ENCODE results near the gene PALM2AKAP2.
A peak's percentile ranks its signal among the peaks of the same experiment; 100 is the strongest.

PALM2AKAP2 gene

DNA sequence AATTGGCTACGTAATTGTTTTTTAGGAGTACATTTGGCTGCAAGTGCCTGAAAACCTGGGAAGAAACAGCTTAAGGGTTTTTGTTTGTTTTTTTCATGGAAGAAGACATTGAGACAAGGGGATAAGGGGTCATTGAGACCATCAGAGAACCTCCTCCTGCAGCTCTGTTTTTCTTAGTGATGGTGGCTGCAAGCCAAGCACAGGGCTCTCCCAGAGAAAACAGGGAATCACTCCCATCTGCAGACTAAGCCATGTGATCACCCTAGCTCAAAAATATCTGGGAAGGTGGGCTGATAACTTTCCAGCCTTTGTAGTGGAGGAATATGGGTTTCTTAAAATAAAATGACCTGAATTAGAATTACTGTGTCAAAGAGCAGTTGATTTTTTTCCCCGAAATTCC lies 25.1 kb downstream of the PALM2AKAP2 start:
- no peaks in the 10 kb centered on the region for H3K4me1 ChIP-seq (ENCODE audit: control insufficient read depth, insufficient read depth, low read depth, low read length)
- H3K27me3 ChIP-seq (ENCODE audit: control insufficient read depth in 1 of 2, insufficient read depth in 1 of 2, low read length in 2 of 2): no peaks in the 10 kb centered on the region
- WGBS: 90% methylated on average over 1 of the region's 2 CpGs
- H3K9ac ChIP-seq (ENCODE audit: low read length): no peak overlapping the region
- no peak overlapping the region for H3K18ac ChIP-seq (ENCODE audit: low read depth in 1 of 2, low read length in 2 of 2)
- H3K4me3 ChIP-seq (ENCODE audit: insufficient read depth in 1 of 2, low read depth in 1 of 2, low read length in 2 of 2): no peak overlapping the region
- no peak overlapping the region for H2BK120ac ChIP-seq (ENCODE audit: low read depth, low read length)
- DNase-seq: no peak
- no peaks in the 10 kb centered on the region for H3K36me3 ChIP-seq (ENCODE audit: control insufficient read depth in 1 of 2, insufficient read depth in 2 of 2, low read depth in 1 of 2, low read length in 2 of 2)
- no peak overlapping the region for H2BK5ac ChIP-seq (ENCODE audit: low read depth, low read length, poor library complexity, severe bottlenecking)
- H3K14ac ChIP-seq (ENCODE audit: low read length in 2 of 2): no peak overlapping the region
- H2BK12ac ChIP-seq (ENCODE audit: low read length in 2 of 2): no peak overlapping the region
- no peak overlapping the region for H2BK15ac ChIP-seq (ENCODE audit: low read depth, poor library complexity, severe bottlenecking)
- no peak overlapping the region for H3K23ac ChIP-seq (ENCODE audit: low read length in 2 of 2)
- no peak overlapping the region for H3K4ac ChIP-seq (ENCODE audit: low read depth in 1 of 2, low read length in 2 of 2)
- no peak overlapping the region for H2AFZ ChIP-seq (ENCODE audit: low read depth, low read length)
- no peak overlapping the region for H3K4me2 ChIP-seq (ENCODE audit: low read length, poor library complexity, severe bottlenecking)
- H2AK5ac ChIP-seq (ENCODE audit: low read length, severe bottlenecking): no peak overlapping the region
- no peak overlapping the region for H3K27ac ChIP-seq (ENCODE audit: low read length, poor library complexity, severe bottlenecking)
- no peak overlapping the region for H4K91ac ChIP-seq (ENCODE audit: low read length)
- H4K8ac ChIP-seq (ENCODE audit: low read length): no peak overlapping the region
- no peaks in the 10 kb centered on the region for H3K9me3 ChIP-seq (ENCODE audit: control insufficient read depth, low read length)
- H3K79me1 ChIP-seq (replicated peaks; ENCODE audit: low read length, poor library complexity, severe bottlenecking): peaks cover 39% of the 10 kb centered on the region

DNA sequence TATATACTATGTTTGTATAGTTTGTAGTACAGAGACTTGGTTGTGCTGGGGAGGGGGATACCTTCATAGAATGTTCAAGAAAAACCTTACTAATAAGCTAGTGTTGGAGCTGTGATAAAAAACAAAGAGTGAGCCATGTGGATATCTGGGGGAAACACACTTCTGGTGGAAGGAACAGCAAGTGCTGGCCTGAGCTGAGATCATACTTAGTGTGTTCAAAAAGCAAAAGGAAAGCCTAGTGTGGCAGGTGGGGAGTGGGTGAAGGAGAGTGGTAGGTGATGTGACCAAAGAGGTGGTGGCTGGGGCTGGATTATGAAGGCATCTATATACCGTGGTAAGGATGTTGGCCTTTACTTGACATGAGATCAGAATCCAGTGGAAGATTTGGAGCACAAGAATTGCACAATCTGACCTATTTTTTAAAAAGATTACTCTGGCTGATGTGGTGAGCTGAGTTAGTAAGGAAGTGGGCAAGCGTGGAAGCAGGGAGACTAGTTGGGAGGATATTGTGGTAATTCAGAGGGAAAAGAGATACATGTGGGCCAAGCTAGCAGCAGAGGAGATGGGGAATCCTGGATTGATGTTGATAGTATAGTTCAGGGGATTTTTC lies 26.6 kb downstream of the PALM2AKAP2 start:
- H2BK120ac ChIP-seq (ENCODE audit: low read depth, low read length): no peak overlapping the region
- H3K14ac ChIP-seq (ENCODE audit: low read length in 2 of 2): no peak overlapping the region
- H3K79me1 ChIP-seq (replicated peaks; ENCODE audit: low read length, poor library complexity, severe bottlenecking): peaks cover 33% of the 10 kb centered on the region
- no peak overlapping the region for H4K8ac ChIP-seq (ENCODE audit: low read length)
- H3K27ac ChIP-seq (ENCODE audit: low read length, poor library complexity, severe bottlenecking): no peak overlapping the region
- no peak overlapping the region for H3K4me2 ChIP-seq (ENCODE audit: low read length, poor library complexity, severe bottlenecking)
- DNase-seq: peak; percentile 60
- no peak overlapping the region for H2AFZ ChIP-seq (ENCODE audit: low read depth, low read length)
- no peak overlapping the region for H2AK5ac ChIP-seq (ENCODE audit: low read length, severe bottlenecking)
- H3K4me3 ChIP-seq (ENCODE audit: insufficient read depth in 1 of 2, low read depth in 1 of 2, low read length in 2 of 2): no peak overlapping the region
- H3K36me3 ChIP-seq (ENCODE audit: control insufficient read depth in 1 of 2, insufficient read depth in 2 of 2, low read depth in 1 of 2, low read length in 2 of 2): no peaks in the 10 kb centered on the region
- H3K4ac ChIP-seq (ENCODE audit: low read depth in 1 of 2, low read length in 2 of 2): no peak overlapping the region
- H3K9ac ChIP-seq (ENCODE audit: low read length): no peak overlapping the region
- H2BK12ac ChIP-seq (ENCODE audit: low read length in 2 of 2): peak overlapping the region in 1 of 2 experiments; percentile 51
- no peaks in the 10 kb centered on the region for H3K27me3 ChIP-seq (ENCODE audit: control insufficient read depth in 1 of 2, insufficient read depth in 1 of 2, low read length in 2 of 2)
- no peak overlapping the region for H3K23ac ChIP-seq (ENCODE audit: low read length in 2 of 2)
- no peaks in the 10 kb centered on the region for H3K4me1 ChIP-seq (ENCODE audit: control insufficient read depth, insufficient read depth, low read depth, low read length)
- WGBS: 91% methylated on average over 2 of the region's 2 CpGs
- H3K18ac ChIP-seq (ENCODE audit: low read depth in 1 of 2, low read length in 2 of 2): no peak overlapping the region
- H2BK15ac ChIP-seq (ENCODE audit: low read depth, poor library complexity, severe bottlenecking): no peak overlapping the region
- no peak overlapping the region for H2BK5ac ChIP-seq (ENCODE audit: low read depth, low read length, poor library complexity, severe bottlenecking)
- H4K91ac ChIP-seq (ENCODE audit: low read length): no peak overlapping the region
- H3K9me3 ChIP-seq (ENCODE audit: control insufficient read depth, low read length): no peaks in the 10 kb centered on the region

DNA sequence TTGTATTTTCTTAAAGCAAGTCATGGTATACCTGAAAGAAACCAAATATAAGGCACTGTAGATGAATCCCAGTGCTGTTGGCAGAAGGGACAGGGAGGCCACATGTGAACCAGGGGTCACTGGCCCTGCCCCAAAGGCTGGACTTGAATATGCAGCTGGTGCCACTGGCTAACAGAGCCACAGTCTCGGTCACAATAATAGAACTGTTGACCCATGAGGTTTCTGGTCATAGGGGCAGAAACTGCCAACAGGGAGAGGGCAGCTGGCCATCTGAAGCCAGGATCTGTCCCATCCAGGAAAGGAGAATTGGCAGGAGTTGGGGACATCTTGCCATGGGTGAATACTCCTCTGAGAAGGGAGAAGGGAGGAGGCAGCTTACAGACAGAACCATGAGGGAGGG lies 31.9 kb downstream of the PALM2AKAP2 start:
- Histone ChIP-seq H3K36me3 (ENCODE audit: control insufficient read depth in 1 of 2, insufficient read depth in 2 of 2, low read depth in 1 of 2, low read length in 2 of 2) (peaks cover 0 to 5% of the 10 kb centered on the region in 2 experiments), H2AK5ac (ENCODE audit: low read length, severe bottlenecking) (no peak overlapping the region), H3K27me3 (ENCODE audit: control insufficient read depth in 1 of 2, insufficient read depth in 1 of 2, low read length in 2 of 2) (no peaks in the 10 kb centered on the region), H4K8ac (ENCODE audit: low read length) (no peak overlapping the region), H3K27ac (ENCODE audit: low read length, poor library complexity, severe bottlenecking) (no peak overlapping the region), H2AFZ (ENCODE audit: low read depth, low read length) (no peak overlapping the region), H3K9ac (ENCODE audit: low read length) (no peak overlapping the region), H2BK120ac (ENCODE audit: low read depth, low read length) (no peak overlapping the region), H4K91ac (ENCODE audit: low read length) (no peak overlapping the region), H3K14ac (ENCODE audit: low read length in 2 of 2) (no peak overlapping the region), H3K9me3 (ENCODE audit: control insufficient read depth, low read length) (no peaks in the 10 kb centered on the region), H2BK12ac (ENCODE audit: low read length in 2 of 2) (no peak overlapping the region), H3K23ac (ENCODE audit: low read length in 2 of 2) (no peak overlapping the region), H3K4ac (ENCODE audit: low read depth in 1 of 2, low read length in 2 of 2) (no peak overlapping the region), H3K4me3 (ENCODE audit: insufficient read depth in 1 of 2, low read depth in 1 of 2, low read length in 2 of 2) (no peak overlapping the region), H2BK15ac (ENCODE audit: low read depth, poor library complexity, severe bottlenecking) (no peak overlapping the region), H3K4me2 (ENCODE audit: low read length, poor library complexity, severe bottlenecking) (no peak overlapping the region), H3K4me1 (ENCODE audit: control insufficient read depth, insufficient read depth, low read depth, low read length) (peaks cover 10% of the 10 kb centered on the region), H3K79me1 (replicated peaks; ENCODE audit: low read length, poor library complexity, severe bottlenecking) (peaks cover 29% of the 10 kb centered on the region), H2BK5ac (ENCODE audit: low read depth, low read length, poor library complexity, severe bottlenecking) (no peak overlapping the region), H3K18ac (ENCODE audit: low read depth in 1 of 2, low read length in 2 of 2) (peak overlapping the region in 1 of 2 experiments; percentile 1)
- WGBS: 98% methylated on average over 1 of the region's 1 CpG
- DNase-seq: no peak

DNA sequence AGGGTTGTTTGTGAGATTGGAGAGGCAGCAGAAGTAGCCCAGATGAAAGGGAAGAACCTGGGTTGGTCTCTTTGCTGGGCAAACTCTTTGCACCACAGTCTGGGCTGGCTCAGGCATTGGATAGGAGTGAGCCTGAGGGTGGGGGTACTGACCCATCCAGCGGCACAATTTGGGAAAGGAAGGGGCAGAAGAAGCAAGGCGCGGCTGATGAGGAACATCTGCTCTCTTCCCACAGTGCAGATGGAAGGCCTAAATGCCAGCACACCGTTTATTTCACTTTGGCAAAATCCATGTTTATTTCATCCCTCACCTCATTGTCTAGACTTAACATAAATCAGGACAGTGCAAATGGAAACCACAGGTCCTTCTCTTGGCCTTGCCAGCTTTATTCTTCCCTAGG lies 32.3 kb downstream of the PALM2AKAP2 start:
- Histone ChIP-seq H4K8ac (ENCODE audit: low read length) (no peak overlapping the region), H3K23ac (ENCODE audit: low read length in 2 of 2) (no peak overlapping the region)

More for the DNA sequence above, 32.3 kb downstream of the PALM2AKAP2 start:
- Histone ChIP-seq H4K91ac (ENCODE audit: low read length) (no peak overlapping the region), H3K27ac (ENCODE audit: low read length, poor library complexity, severe bottlenecking) (no peak overlapping the region), H2AFZ (ENCODE audit: low read depth, low read length) (no peak overlapping the region), H3K14ac (ENCODE audit: low read length in 2 of 2) (no peak overlapping the region), H3K9me3 (ENCODE audit: control insufficient read depth, low read length) (no peaks in the 10 kb centered on the region), H3K4me1 (ENCODE audit: control insufficient read depth, insufficient read depth, low read depth, low read length) (peaks cover 12% of the 10 kb centered on the region), H3K18ac (ENCODE audit: low read depth in 1 of 2, low read length in 2 of 2) (peak overlapping the region in 1 of 2 experiments; percentile 1), H3K9ac (ENCODE audit: low read length) (no peak overlapping the region), H3K36me3 (ENCODE audit: control insufficient read depth in 1 of 2, insufficient read depth in 2 of 2, low read depth in 1 of 2, low read length in 2 of 2) (peaks cover 0 to 5% of the 10 kb centered on the region in 2 experiments), H3K4me2 (ENCODE audit: low read length, poor library complexity, severe bottlenecking) (no peak overlapping the region), H2BK5ac (ENCODE audit: low read depth, low read length, poor library complexity, severe bottlenecking) (no peak overlapping the region), H2AK5ac (ENCODE audit: low read length, severe bottlenecking) (no peak overlapping the region), H3K4ac (ENCODE audit: low read depth in 1 of 2, low read length in 2 of 2) (no peak overlapping the region), H2BK15ac (ENCODE audit: low read depth, poor library complexity, severe bottlenecking) (no peak overlapping the region), H3K27me3 (ENCODE audit: control insufficient read depth in 1 of 2, insufficient read depth in 1 of 2, low read length in 2 of 2) (no peaks in the 10 kb centered on the region), H2BK12ac (ENCODE audit: low read length in 2 of 2) (no peak overlapping the region), H3K4me3 (ENCODE audit: insufficient read depth in 1 of 2, low read depth in 1 of 2, low read length in 2 of 2) (no peak overlapping the region), H2BK120ac (ENCODE audit: low read depth, low read length) (no peak overlapping the region), H3K79me1 (replicated peaks; ENCODE audit: low read length, poor library complexity, severe bottlenecking) (peaks cover 26% of the 10 kb centered on the region)
- DNase-seq: no peak
- 96% methylated on average over 4 of the region's 4 CpGs for WGBS

Measured in mesenchymal stem cell (in vitro differentiated cells and primary cell).